Hepatic stellate cell (primary cell): Measurements from ENCODE around the gene RNF207.

Source experiments
- DNase-seq: peaks from one replicate; pipeline ENCODE4 v3.0.0; 2011; ENCODE audit warnings: low spot score

The RNF207 gene

DNA sequence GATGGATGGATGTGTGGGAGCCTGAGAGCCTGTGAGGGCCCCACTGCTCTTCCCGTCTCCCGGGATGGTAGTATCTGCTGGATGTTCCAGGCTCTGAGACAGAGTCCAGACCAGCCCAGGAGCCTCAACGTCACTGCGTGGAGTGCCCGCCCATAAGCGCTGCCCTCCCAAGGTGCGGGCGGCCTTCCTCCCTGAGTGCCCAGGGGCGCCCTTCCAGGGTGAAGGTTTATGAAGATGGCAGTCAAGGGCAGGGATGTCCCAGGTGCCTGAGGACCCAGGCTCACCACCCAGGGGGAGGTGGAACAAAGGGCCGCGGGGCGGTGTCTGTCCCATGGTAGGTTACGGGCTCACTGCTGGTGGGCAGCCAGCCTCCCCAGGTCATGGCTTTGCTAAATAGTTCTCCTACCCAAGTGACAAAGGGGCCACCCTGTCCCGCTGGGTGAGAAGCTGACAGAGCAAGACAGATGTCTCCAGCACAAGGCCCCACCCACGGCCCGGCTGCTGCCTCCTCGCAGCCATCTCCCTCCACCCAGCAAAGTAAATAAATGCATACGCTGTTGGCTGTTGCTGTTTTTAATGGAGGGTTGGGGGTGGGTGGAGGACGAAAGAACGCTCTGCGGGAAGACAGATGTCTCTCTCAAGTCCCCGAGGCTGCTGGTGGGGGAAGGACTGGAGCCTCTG lies 63.9 kb downstream of the RNF207 start:
- DNase-seq: no peak

DNA sequence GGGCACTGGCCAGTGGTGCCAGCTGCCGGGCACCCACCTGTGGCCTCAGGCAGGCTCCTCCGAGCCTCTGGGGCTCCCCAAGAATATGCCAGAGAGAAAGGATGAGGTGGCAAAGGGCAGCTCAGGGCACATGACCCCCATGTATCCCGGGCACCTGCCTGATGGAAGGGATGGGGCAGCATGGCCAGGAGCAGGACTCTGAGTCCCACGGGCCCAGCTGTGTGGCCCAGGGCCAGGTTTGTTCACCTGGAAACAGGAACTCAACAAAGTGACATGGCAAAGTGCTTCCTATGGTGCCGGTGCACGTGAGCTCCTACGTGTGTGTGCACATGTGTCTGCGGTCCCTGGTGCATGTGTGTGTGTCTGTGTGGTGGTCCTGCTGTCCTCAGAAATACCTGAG lies 64.5 kb downstream of the RNF207 start:
- DNase-seq: no peak
